GM23338 (cell line): ENCODE results near the gene PACC1.

Experiments
- EZH2 ChIP-seq: fragments of 200-600 bp; sonication (generic); IDR thresholded peaks from one replicate; pipeline ENCODE4 v1.8.0; 2017; ENCODE audit warnings: antibody characterized with exemption, mild to moderate bottlenecking, low read depth; ENCODE audit not compliant: unreplicated experiment
- EZH2phosphoT487 ChIP-seq: fragments of 200-600 bp; sonication (generic); IDR thresholded peaks from one replicate; pipeline ENCODE4 v1.8.1; 2018; ENCODE audit warnings: antibody characterized with exemption; ENCODE audit not compliant: unreplicated experiment
- POLR2AphosphoS5 ChIP-seq: IDR thresholded peaks from 2 replicates; pipeline ENCODE4 v1.6.1; 2016; ENCODE audit warnings: antibody characterized with exemption, low read depth
- STAT1 ChIP-seq: IDR thresholded peaks from one replicate; pipeline ENCODE4 v1.6.1; 2016; ENCODE audit warnings: antibody characterized with exemption; ENCODE audit not compliant: unreplicated experiment
- ZNF331 ChIP-seq: fragments of 250-450 bp; sonication (Bioruptor Pico); IDR thresholded peaks from 2 replicates; pipeline ENCODE4 v1.5.0; 2020; ENCODE audit warnings: low read depth, mild to moderate bottlenecking, moderate library complexity
- TF ChIP-seq, protein P1 (sequence below), 2 experiments: fragments of 200-600 bp in 1 of 2; sonication (generic) in 1 of 2; conservative IDR thresholded peaks; 2 replicates each; pipeline versions ENCODE4 v1.5.1 to v1.6.1; 2016 to 2017; ENCODE audit warnings: antibody characterized with exemption in 2 of 2, low read depth in 2 of 2, mild to moderate bottlenecking in 2 of 2, moderate library complexity in 1 of 2
- TF ChIP-seq, protein P2 (sequence below): IDR thresholded peaks from 2 replicates; pipeline ENCODE4 v1.6.1; 2016; ENCODE audit warnings: antibody characterized with exemption
- TF ChIP-seq, protein P3 (sequence below): IDR thresholded peaks from one replicate; pipeline ENCODE4 v1.6.1; 2018; ENCODE audit warnings: antibody characterized with exemption; ENCODE audit not compliant: unreplicated experiment

DNA sequence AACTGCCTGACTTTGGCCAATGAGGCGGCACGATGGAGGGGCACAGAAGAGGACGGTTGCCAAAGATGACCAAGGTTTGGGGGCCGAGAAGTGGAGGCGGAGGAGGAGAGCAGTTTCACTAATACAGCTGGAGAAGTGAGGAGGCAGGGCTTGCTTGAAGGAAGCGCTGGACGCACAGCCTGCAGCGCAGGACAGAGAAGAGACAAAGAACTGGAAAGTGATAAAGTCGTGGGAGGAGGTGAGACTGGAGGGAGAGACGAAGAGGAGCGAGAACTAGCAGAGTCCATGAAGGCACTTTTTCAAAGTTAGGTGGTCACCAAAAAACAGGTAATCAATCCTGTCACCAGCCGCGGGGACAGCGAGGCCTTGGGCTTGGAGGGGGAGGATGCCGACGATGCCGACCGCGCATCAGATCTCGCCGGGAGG lies 771 bp downstream of the PACC1 start:
- TF ChIP-seq EZH2 = no peak
- TF ChIP-seq, protein P1, sequence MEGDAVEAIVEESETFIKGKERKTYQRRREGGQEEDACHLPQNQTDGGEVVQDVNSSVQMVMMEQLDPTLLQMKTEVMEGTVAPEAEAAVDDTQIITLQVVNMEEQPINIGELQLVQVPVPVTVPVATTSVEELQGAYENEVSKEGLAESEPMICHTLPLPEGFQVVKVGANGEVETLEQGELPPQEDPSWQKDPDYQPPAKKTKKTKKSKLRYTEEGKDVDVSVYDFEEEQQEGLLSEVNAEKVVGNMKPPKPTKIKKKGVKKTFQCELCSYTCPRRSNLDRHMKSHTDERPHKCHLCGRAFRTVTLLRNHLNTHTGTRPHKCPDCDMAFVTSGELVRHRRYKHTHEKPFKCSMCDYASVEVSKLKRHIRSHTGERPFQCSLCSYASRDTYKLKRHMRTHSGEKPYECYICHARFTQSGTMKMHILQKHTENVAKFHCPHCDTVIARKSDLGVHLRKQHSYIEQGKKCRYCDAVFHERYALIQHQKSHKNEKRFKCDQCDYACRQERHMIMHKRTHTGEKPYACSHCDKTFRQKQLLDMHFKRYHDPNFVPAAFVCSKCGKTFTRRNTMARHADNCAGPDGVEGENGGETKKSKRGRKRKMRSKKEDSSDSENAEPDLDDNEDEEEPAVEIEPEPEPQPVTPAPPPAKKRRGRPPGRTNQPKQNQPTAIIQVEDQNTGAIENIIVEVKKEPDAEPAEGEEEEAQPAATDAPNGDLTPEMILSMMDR (conservative IDR thresholded peaks at IDR 0.05; ENCODE audit: low read depth in 2 of 2) = no peak
- no peak for TF ChIP-seq POLR2AphosphoS5
- no peak for TF ChIP-seq EZH2phosphoT487
- no peak for TF ChIP-seq STAT1
- TF ChIP-seq, protein P2, sequence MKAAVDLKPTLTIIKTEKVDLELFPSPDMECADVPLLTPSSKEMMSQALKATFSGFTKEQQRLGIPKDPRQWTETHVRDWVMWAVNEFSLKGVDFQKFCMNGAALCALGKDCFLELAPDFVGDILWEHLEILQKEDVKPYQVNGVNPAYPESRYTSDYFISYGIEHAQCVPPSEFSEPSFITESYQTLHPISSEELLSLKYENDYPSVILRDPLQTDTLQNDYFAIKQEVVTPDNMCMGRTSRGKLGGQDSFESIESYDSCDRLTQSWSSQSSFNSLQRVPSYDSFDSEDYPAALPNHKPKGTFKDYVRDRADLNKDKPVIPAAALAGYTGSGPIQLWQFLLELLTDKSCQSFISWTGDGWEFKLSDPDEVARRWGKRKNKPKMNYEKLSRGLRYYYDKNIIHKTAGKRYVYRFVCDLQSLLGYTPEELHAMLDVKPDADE = no peak
- TF ChIP-seq, protein P3, sequence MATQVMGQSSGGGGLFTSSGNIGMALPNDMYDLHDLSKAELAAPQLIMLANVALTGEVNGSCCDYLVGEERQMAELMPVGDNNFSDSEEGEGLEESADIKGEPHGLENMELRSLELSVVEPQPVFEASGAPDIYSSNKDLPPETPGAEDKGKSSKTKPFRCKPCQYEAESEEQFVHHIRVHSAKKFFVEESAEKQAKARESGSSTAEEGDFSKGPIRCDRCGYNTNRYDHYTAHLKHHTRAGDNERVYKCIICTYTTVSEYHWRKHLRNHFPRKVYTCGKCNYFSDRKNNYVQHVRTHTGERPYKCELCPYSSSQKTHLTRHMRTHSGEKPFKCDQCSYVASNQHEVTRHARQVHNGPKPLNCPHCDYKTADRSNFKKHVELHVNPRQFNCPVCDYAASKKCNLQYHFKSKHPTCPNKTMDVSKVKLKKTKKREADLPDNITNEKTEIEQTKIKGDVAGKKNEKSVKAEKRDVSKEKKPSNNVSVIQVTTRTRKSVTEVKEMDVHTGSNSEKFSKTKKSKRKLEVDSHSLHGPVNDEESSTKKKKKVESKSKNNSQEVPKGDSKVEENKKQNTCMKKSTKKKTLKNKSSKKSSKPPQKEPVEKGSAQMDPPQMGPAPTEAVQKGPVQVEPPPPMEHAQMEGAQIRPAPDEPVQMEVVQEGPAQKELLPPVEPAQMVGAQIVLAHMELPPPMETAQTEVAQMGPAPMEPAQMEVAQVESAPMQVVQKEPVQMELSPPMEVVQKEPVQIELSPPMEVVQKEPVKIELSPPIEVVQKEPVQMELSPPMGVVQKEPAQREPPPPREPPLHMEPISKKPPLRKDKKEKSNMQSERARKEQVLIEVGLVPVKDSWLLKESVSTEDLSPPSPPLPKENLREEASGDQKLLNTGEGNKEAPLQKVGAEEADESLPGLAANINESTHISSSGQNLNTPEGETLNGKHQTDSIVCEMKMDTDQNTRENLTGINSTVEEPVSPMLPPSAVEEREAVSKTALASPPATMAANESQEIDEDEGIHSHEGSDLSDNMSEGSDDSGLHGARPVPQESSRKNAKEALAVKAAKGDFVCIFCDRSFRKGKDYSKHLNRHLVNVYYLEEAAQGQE = no peak
- TF ChIP-seq ZNF331 = no peak
